HG03280 (cell line): Measurements from ENCODE around the gene C1QB.

Experiments
- ATAC-seq: cut with Tn5 transposase; IDR thresholded peaks from one replicate; pipeline ENCODE4 v1.9.1; 2021; ENCODE audit warnings: mild to moderate bottlenecking, moderate library complexity; ENCODE audit not compliant: unreplicated experiment

Gene C1QB

GRCh38 chr1:22652881-22653316 is at the start of gene C1QB:
TSS of gene C1QB (plus strand) at chr1:22653236. CDS start at chr1:22659463, 6,227 bp downstream.
- no peak for ATAC-seq

GRCh38 chr1:22606161-22606560 is 46.9 kb upstream of the C1QB start:
- ATAC-seq = no peak

GRCh38 chr1:22607154-22607553 is 45.9 kb upstream of the C1QB start:
- ATAC-seq = no peak

GRCh38 chr1:22608361-22608760 is 44.7 kb upstream of the C1QB start:
- ATAC-seq = no peak

- no peak for ATAC-seq
These were observed 43.7 kb upstream of the C1QB start for GRCh38 chr1:22609291-22609690.

- no peak for ATAC-seq
These were observed 41.5 kb upstream of the C1QB start for GRCh38 chr1:22611530-22611947.

- no peak for ATAC-seq
These were observed 40.1 kb upstream of the C1QB start for GRCh38 chr1:22612671-22613571.

- ATAC-seq = no peak
These were observed 39.5 kb upstream of the C1QB start for GRCh38 chr1:22613572-22613918.

- no peak for ATAC-seq
These were observed 39.1 kb upstream of the C1QB start for GRCh38 chr1:22613951-22614350.

GRCh38 chr1:22615886-22616285 is 37.1 kb upstream of the C1QB start:
- ATAC-seq = no peak

- ATAC-seq = no peak
These were observed 36.5 kb upstream of the C1QB start for GRCh38 chr1:22616571-22616970.

GRCh38 chr1:22618056-22618455 is 35.0 kb upstream of the C1QB start:
- no peak for ATAC-seq

- no peak for ATAC-seq
These were observed 33.8 kb upstream of the C1QB start for GRCh38 chr1:22619252-22619651.

- no peak for ATAC-seq
These were observed 33.2 kb upstream of the C1QB start for GRCh38 chr1:22619798-22620197.

- ATAC-seq = no peak
These were observed 31.3 kb upstream of the C1QB start for GRCh38 chr1:22621761-22622160.

GRCh38 chr1:22625262-22625925 is 27.6 kb upstream of the C1QB start:
- ATAC-seq = no peak

- ATAC-seq = no peak
These were observed 26.5 kb upstream of the C1QB start for GRCh38 chr1:22626237-22627157.

GRCh38 chr1:22627331-22627730 is 25.7 kb upstream of the C1QB start:
- no peak for ATAC-seq

GRCh38 chr1:22628698-22629444 is 24.2 kb upstream of the C1QB start:
- no peak for ATAC-seq

- no peak for ATAC-seq
These were observed 23.1 kb upstream of the C1QB start for GRCh38 chr1:22629886-22630285.
